SK-N-SH treated with all-trans-retinoic acid at 6 μM for 48 hours (cell line): ENCODE results near the gene MYL6B.

ENCODE experiments used
- ISL1 ChIP-seq: fragments of 250-450 bp; sonication (Bioruptor Pico); IDR thresholded peaks from 2 replicates; pipeline ENCODE4 v2.1.2; 2022; ENCODE audit warnings: mild to moderate bottlenecking, moderate library complexity
- RARB ChIP-seq: fragments of 250-450 bp; sonication (Bioruptor Pico); IDR thresholded peaks from 2 replicates; pipeline ENCODE4 v1.8.0; 2021; ENCODE audit warnings: mild to moderate bottlenecking, moderate library complexity
- TOX ChIP-seq: fragments of 250-450 bp; sonication (Bioruptor Pico); IDR thresholded peaks from 2 replicates; pipeline ENCODE4 v1.8.0; 2021; ENCODE audit warnings: mild to moderate bottlenecking, moderate library complexity, borderline replicate concordance
- ZFP3 ChIP-seq: fragments of 250-450 bp; sonication (Bioruptor Pico); IDR thresholded peaks from 2 replicates; pipeline ENCODE4 v1.5.0; 2020; ENCODE audit warnings: mild to moderate bottlenecking, moderate library complexity
- ZNF70 ChIP-seq: fragments of 450-650 bp; formaldehyde crosslinking; IDR thresholded peaks from 2 replicates; pipeline ENCODE4 v1.5.0; 2020; ENCODE audit warnings: mild to moderate bottlenecking, moderate library complexity
- ZNF8 ChIP-seq: fragments of 450-650 bp; formaldehyde crosslinking; IDR thresholded peaks from 2 replicates; pipeline ENCODE4 v1.5.0; 2020; ENCODE audit warnings: mild to moderate bottlenecking, moderate library complexity
- TF ChIP-seq, protein P1 (sequence below): fragments of 250-450 bp; sonication (Bioruptor Pico); IDR thresholded peaks from 2 replicates; pipeline ENCODE4 v1.5.1; 2020; ENCODE audit warnings: low read depth, mild to moderate bottlenecking, moderate library complexity
- TF ChIP-seq, protein P2 (sequence below): fragments of 250-450 bp; sonication (Bioruptor Pico); IDR thresholded peaks from 2 replicates; pipeline ENCODE4 v1.5.0; 2020; ENCODE audit warnings: mild to moderate bottlenecking, moderate library complexity

GRCh38 chr12:56172839-56173238 lies 20.5 kb downstream of the MYL6B start:
- no peak for TF ChIP-seq ZNF8 (CRISPR knock-in tag)
- no peak for TF ChIP-seq ZFP3 (CRISPR knock-in tag)
- TF ChIP-seq, protein P1, sequence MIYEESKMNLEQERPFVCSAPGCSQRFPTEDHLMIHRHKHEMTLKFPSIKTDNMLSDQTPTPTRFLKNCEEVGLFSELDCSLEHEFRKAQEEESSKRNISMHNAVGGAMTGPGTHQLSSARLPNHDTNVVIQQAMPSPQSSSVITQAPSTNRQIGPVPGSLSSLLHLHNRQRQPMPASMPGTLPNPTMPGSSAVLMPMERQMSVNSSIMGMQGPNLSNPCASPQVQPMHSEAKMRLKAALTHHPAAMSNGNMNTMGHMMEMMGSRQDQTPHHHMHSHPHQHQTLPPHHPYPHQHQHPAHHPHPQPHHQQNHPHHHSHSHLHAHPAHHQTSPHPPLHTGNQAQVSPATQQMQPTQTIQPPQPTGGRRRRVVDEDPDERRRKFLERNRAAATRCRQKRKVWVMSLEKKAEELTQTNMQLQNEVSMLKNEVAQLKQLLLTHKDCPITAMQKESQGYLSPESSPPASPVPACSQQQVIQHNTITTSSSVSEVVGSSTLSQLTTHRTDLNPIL (CRISPR knock-in tag): no peak
- TF ChIP-seq RARB (CRISPR knock-in tag): no peak
- TF ChIP-seq TOX (CRISPR knock-in tag): no peak
- TF ChIP-seq ZNF70: no peak
- no peak for TF ChIP-seq ISL1 (CRISPR knock-in tag)
- TF ChIP-seq, protein P2, sequence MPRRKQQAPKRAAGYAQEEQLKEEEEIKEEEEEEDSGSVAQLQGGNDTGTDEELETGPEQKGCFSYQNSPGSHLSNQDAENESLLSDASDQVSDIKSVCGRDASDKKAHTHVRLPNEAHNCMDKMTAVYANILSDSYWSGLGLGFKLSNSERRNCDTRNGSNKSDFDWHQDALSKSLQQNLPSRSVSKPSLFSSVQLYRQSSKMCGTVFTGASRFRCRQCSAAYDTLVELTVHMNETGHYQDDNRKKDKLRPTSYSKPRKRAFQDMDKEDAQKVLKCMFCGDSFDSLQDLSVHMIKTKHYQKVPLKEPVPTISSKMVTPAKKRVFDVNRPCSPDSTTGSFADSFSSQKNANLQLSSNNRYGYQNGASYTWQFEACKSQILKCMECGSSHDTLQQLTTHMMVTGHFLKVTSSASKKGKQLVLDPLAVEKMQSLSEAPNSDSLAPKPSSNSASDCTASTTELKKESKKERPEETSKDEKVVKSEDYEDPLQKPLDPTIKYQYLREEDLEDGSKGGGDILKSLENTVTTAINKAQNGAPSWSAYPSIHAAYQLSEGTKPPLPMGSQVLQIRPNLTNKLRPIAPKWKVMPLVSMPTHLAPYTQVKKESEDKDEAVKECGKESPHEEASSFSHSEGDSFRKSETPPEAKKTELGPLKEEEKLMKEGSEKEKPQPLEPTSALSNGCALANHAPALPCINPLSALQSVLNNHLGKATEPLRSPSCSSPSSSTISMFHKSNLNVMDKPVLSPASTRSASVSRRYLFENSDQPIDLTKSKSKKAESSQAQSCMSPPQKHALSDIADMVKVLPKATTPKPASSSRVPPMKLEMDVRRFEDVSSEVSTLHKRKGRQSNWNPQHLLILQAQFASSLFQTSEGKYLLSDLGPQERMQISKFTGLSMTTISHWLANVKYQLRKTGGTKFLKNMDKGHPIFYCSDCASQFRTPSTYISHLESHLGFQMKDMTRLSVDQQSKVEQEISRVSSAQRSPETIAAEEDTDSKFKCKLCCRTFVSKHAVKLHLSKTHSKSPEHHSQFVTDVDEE: no peak
